ENCODE data around the gene STK4. TPM values are rescaled to one million over a fixed set of nuclear protein-coding genes. Genes with fewer than 3 reads are reported as not detected.

The STK4 gene
- polyA plus RNA-seq, 1 donor from 2014 or later: 14.0 TPM

DNA sequence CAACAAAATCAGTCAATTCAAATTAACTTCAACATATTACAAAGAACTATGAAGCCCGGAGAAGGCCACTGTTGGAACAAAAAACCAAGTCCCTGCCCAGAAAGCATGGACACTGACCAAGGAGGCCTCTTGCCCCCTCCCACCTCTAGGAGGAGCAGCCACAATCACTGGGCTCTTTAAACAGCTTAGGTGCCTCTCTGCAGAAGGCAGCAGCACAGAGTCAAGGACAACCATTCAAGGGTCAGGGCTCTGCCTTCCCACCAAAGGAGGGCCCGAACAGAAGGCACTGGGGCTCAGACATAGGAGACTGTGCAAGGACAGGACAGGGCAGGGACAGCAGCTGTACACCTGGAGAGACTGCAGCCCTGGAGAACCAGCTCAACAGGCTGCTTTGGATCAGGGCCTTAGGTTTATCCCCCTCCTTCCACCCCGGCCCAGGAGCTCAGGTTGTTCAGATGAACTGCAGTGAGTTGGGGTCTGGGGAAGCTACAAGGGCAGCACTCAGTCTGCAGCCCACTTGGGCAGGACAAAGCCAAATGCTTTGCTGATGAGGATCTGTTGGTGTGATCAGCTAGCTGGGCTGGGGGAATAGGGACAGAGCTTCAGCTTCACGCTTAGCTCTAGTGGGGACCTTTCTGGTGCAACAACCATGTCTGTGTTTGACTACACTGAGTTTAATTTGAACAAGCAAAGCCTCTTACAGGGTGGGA lies 23.9 kb upstream of the STK4 start:
- Histone ChIP-seq H4K20me1 (ENCODE audit: insufficient read depth) (no peaks in the 10 kb centered on the region), H3K9ac (ENCODE audit: low read length) (no peak overlapping the region), H3K4me3 (ENCODE audit: low read length) (no peak overlapping the region), H3K9me2 (ENCODE audit: insufficient read depth, low read length) (no peaks in the 10 kb centered on the region), H3F3A (ENCODE audit: insufficient read depth, low read length, poor library complexity, severe bottlenecking) (no peaks in the 10 kb centered on the region), H3K27ac (ENCODE audit: low read length) (no peak overlapping the region), H3K9me3 (ENCODE audit: low read length) (no peaks in the 10 kb centered on the region), H3K79me2 (replicated peaks; ENCODE audit: insufficient read depth, low read length) (no peaks in the 10 kb centered on the region), H3K4me2 (ENCODE audit: low read length) (no peak overlapping the region), H3K27me3 (ENCODE audit: insufficient read depth, low read depth, low read length) (no peaks in the 10 kb centered on the region), H3K36me3 (ENCODE audit: insufficient read depth, low read length) (no peaks in the 10 kb centered on the region), H2AFZ (ENCODE audit: low read depth, low read length) (no peak overlapping the region)
- TF ChIP-seq MXI1 (conservative IDR thresholded peaks at IDR 0.05; ENCODE audit: poor library complexity, severe bottlenecking) (no peak), SMC3 (conservative IDR thresholded peaks at IDR 0.05; ENCODE audit: poor library complexity) (no peak), EZH2 (IDR thresholded peaks at IDR 0.05; ENCODE audit: borderline replicate concordance, insufficient read depth, low read length, poor library complexity, severe bottlenecking) (no peak), TAF1 (IDR thresholded peaks at IDR 0.05; ENCODE audit: low read depth) (no peak), RAD21 (conservative IDR thresholded peaks at IDR 0.05) (no peak), POLR2AphosphoS5 (IDR thresholded peaks at IDR 0.05) (no peak), EP300 (conservative IDR thresholded peaks at IDR 0.05; ENCODE audit: poor library complexity, severe bottlenecking) (no peak)
- TF ChIP-seq, protein P1, sequence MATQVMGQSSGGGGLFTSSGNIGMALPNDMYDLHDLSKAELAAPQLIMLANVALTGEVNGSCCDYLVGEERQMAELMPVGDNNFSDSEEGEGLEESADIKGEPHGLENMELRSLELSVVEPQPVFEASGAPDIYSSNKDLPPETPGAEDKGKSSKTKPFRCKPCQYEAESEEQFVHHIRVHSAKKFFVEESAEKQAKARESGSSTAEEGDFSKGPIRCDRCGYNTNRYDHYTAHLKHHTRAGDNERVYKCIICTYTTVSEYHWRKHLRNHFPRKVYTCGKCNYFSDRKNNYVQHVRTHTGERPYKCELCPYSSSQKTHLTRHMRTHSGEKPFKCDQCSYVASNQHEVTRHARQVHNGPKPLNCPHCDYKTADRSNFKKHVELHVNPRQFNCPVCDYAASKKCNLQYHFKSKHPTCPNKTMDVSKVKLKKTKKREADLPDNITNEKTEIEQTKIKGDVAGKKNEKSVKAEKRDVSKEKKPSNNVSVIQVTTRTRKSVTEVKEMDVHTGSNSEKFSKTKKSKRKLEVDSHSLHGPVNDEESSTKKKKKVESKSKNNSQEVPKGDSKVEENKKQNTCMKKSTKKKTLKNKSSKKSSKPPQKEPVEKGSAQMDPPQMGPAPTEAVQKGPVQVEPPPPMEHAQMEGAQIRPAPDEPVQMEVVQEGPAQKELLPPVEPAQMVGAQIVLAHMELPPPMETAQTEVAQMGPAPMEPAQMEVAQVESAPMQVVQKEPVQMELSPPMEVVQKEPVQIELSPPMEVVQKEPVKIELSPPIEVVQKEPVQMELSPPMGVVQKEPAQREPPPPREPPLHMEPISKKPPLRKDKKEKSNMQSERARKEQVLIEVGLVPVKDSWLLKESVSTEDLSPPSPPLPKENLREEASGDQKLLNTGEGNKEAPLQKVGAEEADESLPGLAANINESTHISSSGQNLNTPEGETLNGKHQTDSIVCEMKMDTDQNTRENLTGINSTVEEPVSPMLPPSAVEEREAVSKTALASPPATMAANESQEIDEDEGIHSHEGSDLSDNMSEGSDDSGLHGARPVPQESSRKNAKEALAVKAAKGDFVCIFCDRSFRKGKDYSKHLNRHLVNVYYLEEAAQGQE (IDR thresholded peaks at IDR 0.05; ENCODE audit: borderline replicate concordance): no peak
- TF ChIP-seq, protein P2, sequence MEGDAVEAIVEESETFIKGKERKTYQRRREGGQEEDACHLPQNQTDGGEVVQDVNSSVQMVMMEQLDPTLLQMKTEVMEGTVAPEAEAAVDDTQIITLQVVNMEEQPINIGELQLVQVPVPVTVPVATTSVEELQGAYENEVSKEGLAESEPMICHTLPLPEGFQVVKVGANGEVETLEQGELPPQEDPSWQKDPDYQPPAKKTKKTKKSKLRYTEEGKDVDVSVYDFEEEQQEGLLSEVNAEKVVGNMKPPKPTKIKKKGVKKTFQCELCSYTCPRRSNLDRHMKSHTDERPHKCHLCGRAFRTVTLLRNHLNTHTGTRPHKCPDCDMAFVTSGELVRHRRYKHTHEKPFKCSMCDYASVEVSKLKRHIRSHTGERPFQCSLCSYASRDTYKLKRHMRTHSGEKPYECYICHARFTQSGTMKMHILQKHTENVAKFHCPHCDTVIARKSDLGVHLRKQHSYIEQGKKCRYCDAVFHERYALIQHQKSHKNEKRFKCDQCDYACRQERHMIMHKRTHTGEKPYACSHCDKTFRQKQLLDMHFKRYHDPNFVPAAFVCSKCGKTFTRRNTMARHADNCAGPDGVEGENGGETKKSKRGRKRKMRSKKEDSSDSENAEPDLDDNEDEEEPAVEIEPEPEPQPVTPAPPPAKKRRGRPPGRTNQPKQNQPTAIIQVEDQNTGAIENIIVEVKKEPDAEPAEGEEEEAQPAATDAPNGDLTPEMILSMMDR (IDR thresholded peaks at IDR 0.05; ENCODE audit: poor library complexity, severe bottlenecking): no peak

DNA sequence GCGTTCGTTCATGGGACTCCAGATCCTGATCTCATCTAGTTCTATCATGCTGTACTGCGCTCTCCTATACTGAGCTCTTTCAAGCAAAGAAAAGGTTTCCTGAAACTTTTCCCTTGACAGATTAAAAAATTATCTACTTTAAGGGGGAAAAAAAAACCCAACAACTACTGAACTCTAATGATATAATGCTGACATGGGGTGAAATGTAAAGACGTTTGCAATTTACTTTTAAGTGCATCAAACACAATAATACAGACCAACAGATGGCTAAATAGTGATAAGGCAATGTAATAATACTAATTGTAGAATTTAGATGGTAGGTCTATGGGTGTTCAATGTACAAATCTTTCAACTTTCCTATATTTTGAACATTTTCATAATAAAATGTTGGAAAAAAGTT lies 22.5 kb upstream of the STK4 start:
- no peaks in the 10 kb centered on the region for H4K20me1 ChIP-seq (ENCODE audit: insufficient read depth)
- H3K36me3 ChIP-seq (ENCODE audit: insufficient read depth, low read length): no peaks in the 10 kb centered on the region
- no peak overlapping the region for H3K4me3 ChIP-seq (ENCODE audit: low read length)
- H2AFZ ChIP-seq (ENCODE audit: low read depth, low read length): no peak overlapping the region
- no peak overlapping the region for H3K27ac ChIP-seq (ENCODE audit: low read length)
- no peaks in the 10 kb centered on the region for H3K9me3 ChIP-seq (ENCODE audit: low read length)
- no peaks in the 10 kb centered on the region for H3K9me2 ChIP-seq (ENCODE audit: insufficient read depth, low read length)
- TF ChIP-seq TAF1 (IDR thresholded peaks at IDR 0.05; ENCODE audit: low read depth) (no peak), RAD21 (conservative IDR thresholded peaks at IDR 0.05) (no peak), EZH2 (IDR thresholded peaks at IDR 0.05; ENCODE audit: borderline replicate concordance, insufficient read depth, low read length, poor library complexity, severe bottlenecking) (no peak), MXI1 (conservative IDR thresholded peaks at IDR 0.05; ENCODE audit: poor library complexity, severe bottlenecking) (no peak), EP300 (conservative IDR thresholded peaks at IDR 0.05; ENCODE audit: poor library complexity, severe bottlenecking) (no peak), SMC3 (conservative IDR thresholded peaks at IDR 0.05; ENCODE audit: poor library complexity) (no peak), POLR2AphosphoS5 (IDR thresholded peaks at IDR 0.05) (no peak)
- TF ChIP-seq, protein P2 (IDR thresholded peaks at IDR 0.05; ENCODE audit: poor library complexity, severe bottlenecking): no peak
- TF ChIP-seq, protein P1 (IDR thresholded peaks at IDR 0.05; ENCODE audit: borderline replicate concordance): no peak
- no peak overlapping the region for H3K9ac ChIP-seq (ENCODE audit: low read length)
- no peak overlapping the region for H3K4me2 ChIP-seq (ENCODE audit: low read length)
- H3K27me3 ChIP-seq (ENCODE audit: insufficient read depth, low read depth, low read length): no peaks in the 10 kb centered on the region
- H3K79me2 ChIP-seq (replicated peaks; ENCODE audit: insufficient read depth, low read length): no peaks in the 10 kb centered on the region
- H3F3A ChIP-seq (ENCODE audit: insufficient read depth, low read length, poor library complexity, severe bottlenecking): no peaks in the 10 kb centered on the region
